B cell (primary cell): ENCODE data around the gene CCDC78.

Source experiments
- CTCF ChIP-seq: fragments of 200-600 bp; IDR thresholded peaks from one replicate; pipeline ENCODE4 v1.8.0; 2022; ENCODE audit warnings: antibody characterized with exemption, mild to moderate bottlenecking
- EZH2 ChIP-seq: IDR thresholded peaks from 2 replicates; pipeline ENCODE4 v1.6.1; 2012; ENCODE audit warnings: borderline replicate concordance, low read depth, mild to moderate bottlenecking, moderate library complexity, low read length; ENCODE audit not compliant: insufficient read depth, poor library complexity, severe bottlenecking

DNA sequence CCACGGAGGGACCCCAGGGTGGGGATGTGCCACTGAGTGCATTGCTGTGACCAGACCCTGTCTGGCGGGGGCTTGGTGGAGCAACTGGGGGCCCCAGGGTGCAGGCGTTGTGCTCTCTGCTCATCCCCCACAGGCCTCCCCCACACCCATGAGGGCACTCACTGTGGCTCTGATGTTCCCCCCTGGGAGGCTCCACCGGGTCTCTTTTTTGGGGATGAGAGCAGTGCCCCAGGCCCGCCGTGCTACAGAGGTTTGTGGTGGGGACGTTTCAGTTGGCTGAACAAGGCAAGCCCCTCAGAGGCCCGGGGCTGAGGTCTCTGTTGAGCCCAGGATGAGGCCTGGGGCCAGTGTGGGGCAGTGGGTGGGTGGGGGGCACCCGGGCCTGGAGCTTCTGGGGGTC, 2.5 kb downstream of the CCDC78 start:
- no peak for TF ChIP-seq CTCF
- TF ChIP-seq EZH2, result no peak
